Peyer's patch (tissue), 4 donors: Measurements from ENCODE around the gene NEUROD6.

Source experiments
- POLR2A ChIP-seq, 2 donors: fragments of 450-650 bp; IDR thresholded peaks; one replicate each; pipeline ENCODE4 v1.5.1; 2017; ENCODE audit warnings: antibody characterized with exemption in 2 of 2, mild to moderate bottlenecking in 2 of 2, moderate library complexity in 2 of 2
- TF ChIP-seq, protein P1 (sequence below), 6 experiments: fragments of 450-650 bp in 4 of 6; fragments of 200-600 bp in 2 of 6; sonication (generic) in 1 of 6; IDR thresholded peaks; one replicate each; pipeline ENCODE4 v1.5.1; 2017 to 2019; ENCODE audit warnings: antibody characterized with exemption in 6 of 6, mild to moderate bottlenecking in 3 of 6, moderate library complexity in 1 of 6

GRCh38 chr7:31309407-31309806 is 31.1 kb downstream of the NEUROD6 start:
- TF ChIP-seq, protein P1, sequence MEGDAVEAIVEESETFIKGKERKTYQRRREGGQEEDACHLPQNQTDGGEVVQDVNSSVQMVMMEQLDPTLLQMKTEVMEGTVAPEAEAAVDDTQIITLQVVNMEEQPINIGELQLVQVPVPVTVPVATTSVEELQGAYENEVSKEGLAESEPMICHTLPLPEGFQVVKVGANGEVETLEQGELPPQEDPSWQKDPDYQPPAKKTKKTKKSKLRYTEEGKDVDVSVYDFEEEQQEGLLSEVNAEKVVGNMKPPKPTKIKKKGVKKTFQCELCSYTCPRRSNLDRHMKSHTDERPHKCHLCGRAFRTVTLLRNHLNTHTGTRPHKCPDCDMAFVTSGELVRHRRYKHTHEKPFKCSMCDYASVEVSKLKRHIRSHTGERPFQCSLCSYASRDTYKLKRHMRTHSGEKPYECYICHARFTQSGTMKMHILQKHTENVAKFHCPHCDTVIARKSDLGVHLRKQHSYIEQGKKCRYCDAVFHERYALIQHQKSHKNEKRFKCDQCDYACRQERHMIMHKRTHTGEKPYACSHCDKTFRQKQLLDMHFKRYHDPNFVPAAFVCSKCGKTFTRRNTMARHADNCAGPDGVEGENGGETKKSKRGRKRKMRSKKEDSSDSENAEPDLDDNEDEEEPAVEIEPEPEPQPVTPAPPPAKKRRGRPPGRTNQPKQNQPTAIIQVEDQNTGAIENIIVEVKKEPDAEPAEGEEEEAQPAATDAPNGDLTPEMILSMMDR (IDR thresholded peaks at IDR 0.05), result no peak
- TF ChIP-seq POLR2A (IDR thresholded peaks at IDR 0.05), result no peak
